GM12878 (cell line): Measurements from ENCODE around the gene ARAP2. TPM values are rescaled to one million over a fixed set of nuclear protein-coding genes. Genes with fewer than 3 reads are reported as not detected.

Experiments used
- BHLHE40 ChIP-seq, 2 experiments: fragments of 450-650 bp in 1 of 2; IDR thresholded peaks; 2 replicates each; pipeline ENCODE4 v1.6.1; 2011 to 2017; ENCODE audit warnings: low read depth in 2 of 2, borderline replicate concordance in 1 of 2, improper control_type of control experiment in 1 of 2, low read length in 1 of 2, mild to moderate bottlenecking in 1 of 2
- CEBPB ChIP-seq, 2 experiments: fragments of 150-350 bp in 1 of 2; IDR thresholded peaks; 2 replicates each; pipeline ENCODE4 v1.6.1; 2012 to 2014; ENCODE audit warnings: low read depth in 2 of 2, low read length in 2 of 2, borderline replicate concordance in 1 of 2, inconsistent platforms in 1 of 2
- FOS ChIP-seq: IDR thresholded peaks from 3 replicates; pipeline ENCODE4 v1.6.1; 2011; ENCODE audit warnings: borderline replicate concordance; ENCODE audit not compliant: insufficient read length; ENCODE audit errors: extremely low read depth
- FOXM1 ChIP-seq: IDR thresholded peaks from 2 replicates; pipeline ENCODE4 v1.6.1; 2012; ENCODE audit warnings: low read depth, mild to moderate bottlenecking, inconsistent platforms, low read length, moderate library complexity
- GATAD2B ChIP-seq: fragments of 450-650 bp; conservative IDR thresholded peaks from 2 replicates; pipeline ENCODE4 v1.6.1; 2017; ENCODE audit warnings: low read depth, mild to moderate bottlenecking, moderate library complexity
- HCFC1 ChIP-seq: fragments of 150-350 bp; IDR thresholded peaks from 2 replicates; pipeline ENCODE4 v1.6.1; 2014; ENCODE audit warnings: low read length
- HDGF ChIP-seq: fragments of 450-650 bp; IDR thresholded peaks from 2 replicates; pipeline ENCODE4 v1.6.1; 2016; ENCODE audit warnings: antibody characterized with exemption
- MTA3 ChIP-seq: IDR thresholded peaks from 2 replicates; pipeline ENCODE4 v1.6.1; 2012; ENCODE audit warnings: low read length, inconsistent platforms, borderline replicate concordance
- PAX5 ChIP-seq: IDR thresholded peaks from 2 replicates; pipeline ENCODE4 v1.6.1; 2011; ENCODE audit warnings: low read depth, low read length, borderline replicate concordance
- PML ChIP-seq: IDR thresholded peaks from 2 replicates; pipeline ENCODE4 v1.6.1; 2012; ENCODE audit warnings: low read length, inconsistent platforms
- RELA ChIP-seq: fragments of 450-650 bp; IDR thresholded peaks from 2 replicates; pipeline ENCODE4 v1.8.0; 2014; ENCODE audit warnings: borderline replicate concordance; ENCODE audit not compliant: partially characterized antibody
- SMAD1 ChIP-seq: fragments of 450-650 bp; IDR thresholded peaks from 2 replicates; pipeline ENCODE4 v1.6.1; 2018; ENCODE audit warnings: mild to moderate bottlenecking, low read depth; ENCODE audit not compliant: partially characterized antibody
- ZNF217 ChIP-seq: fragments of 450-650 bp; IDR thresholded peaks from 2 replicates; pipeline ENCODE4 v1.6.1; 2017; ENCODE audit warnings: antibody characterized with exemption, mild to moderate bottlenecking
- ZNF274 ChIP-seq: IDR thresholded peaks from one replicate; pipeline ENCODE4 v1.8.0; 2011; ENCODE audit not compliant: insufficient read length, insufficient read depth
- polyA plus RNA-seq, 11 experiments: library from polyadenylated mRNA; depleted of rRNA in 4 of 11; unstranded in 6 of 11; stranded (reverse) in 5 of 11; fragments of >200 nt; fragmentation: Nextera tagmentation in 4 of 11; fragmentation: Illumina TruSeq in 1 of 11; extraction: Ambion mirVana in 4 of 11; extraction: Trizol in 1 of 11; gene quantifications; 1 replicate in 1 of 11; 2 replicates in 10 of 11; pipeline versions ENCODE4 v1.2.1 to v1.2.3, GENCODE V29; 2011 to 2016; ENCODE audit warnings: inconsistent platforms in 2 of 11, missing spikeins in 2 of 11, low read depth in 1 of 11
- total RNA-seq, 4 experiments: library from RNA; depleted of rRNA in 3 of 4; stranded (reverse); fragments of >200 nt in 3 of 4; fragmentation: Illumina TruSeq in 1 of 4; extraction: Trizol in 1 of 4; gene quantifications; 2 replicates each; pipeline versions ENCODE4 v1.2.1 to v1.2.3, GENCODE V29; 2013 to 2021
- TF ChIP-seq, protein P1 (sequence below), 3 experiments: IDR thresholded peaks in 2 of 3; conservative IDR thresholded peaks in 1 of 3; 2 replicates each; pipeline ENCODE4 v1.5.1; 2011; ENCODE audit warnings: low read depth in 3 of 3, low read length in 3 of 3, mild to moderate bottlenecking in 3 of 3, control low read depth in 2 of 3, moderate library complexity in 2 of 3, inconsistent platforms in 1 of 3, mixed read lengths in 1 of 3; ENCODE audit not compliant: control insufficient read depth in 2 of 3, insufficient read depth in 1 of 3; ENCODE audit errors: extremely low read depth in 1 of 3
- TF ChIP-seq, protein P2 (sequence below): fragments of 450-650 bp; IDR thresholded peaks from 2 replicates; pipeline ENCODE4 v1.6.1; 2017; ENCODE audit warnings: low read depth, mild to moderate bottlenecking, moderate library complexity
- TF ChIP-seq, protein P3 (sequence below): fragments of 450-650 bp; IDR thresholded peaks from 2 replicates; pipeline ENCODE4 v1.6.1; 2016; ENCODE audit warnings: mild to moderate bottlenecking
- TF ChIP-seq, protein P4 (sequence below): fragments of 450-650 bp; IDR thresholded peaks from 2 replicates; pipeline ENCODE4 v1.6.1; 2017; ENCODE audit warnings: mild to moderate bottlenecking, moderate library complexity
- TF ChIP-seq, protein P5 (sequence below): fragments of 450-650 bp; IDR thresholded peaks from 2 replicates; pipeline ENCODE4 v1.6.1; 2018; ENCODE audit warnings: borderline replicate concordance, mild to moderate bottlenecking; ENCODE audit not compliant: partially characterized antibody

The ARAP2 gene
- total and polyA plus RNA-seq, 10 of the 15 experiments (the other 5 are each of a cell fraction or from before 2014, with no cell fraction given), result 5.4 to 36.1 (median 12.2) TPM

DNA sequence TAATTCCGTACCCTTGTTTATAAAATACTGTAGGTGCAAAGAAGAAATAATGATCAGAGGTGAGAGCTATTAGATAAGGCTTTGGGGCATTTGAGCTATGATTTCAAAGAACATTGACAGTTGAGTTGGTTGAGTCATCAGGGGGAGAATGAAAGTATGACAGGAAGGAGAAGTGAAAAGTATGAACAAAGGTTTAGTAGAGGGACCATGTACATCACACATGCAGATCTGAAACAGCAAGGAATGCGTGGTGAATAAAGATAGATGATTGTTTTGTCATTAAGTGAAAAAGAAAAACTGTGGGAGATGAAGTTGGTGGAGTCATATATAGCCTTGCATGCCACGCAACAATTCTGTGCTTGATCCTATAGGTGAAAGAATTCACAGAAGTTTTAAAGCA, 163.1 kb downstream of the ARAP2 start (continued):
- TF ChIP-seq, protein P1, sequence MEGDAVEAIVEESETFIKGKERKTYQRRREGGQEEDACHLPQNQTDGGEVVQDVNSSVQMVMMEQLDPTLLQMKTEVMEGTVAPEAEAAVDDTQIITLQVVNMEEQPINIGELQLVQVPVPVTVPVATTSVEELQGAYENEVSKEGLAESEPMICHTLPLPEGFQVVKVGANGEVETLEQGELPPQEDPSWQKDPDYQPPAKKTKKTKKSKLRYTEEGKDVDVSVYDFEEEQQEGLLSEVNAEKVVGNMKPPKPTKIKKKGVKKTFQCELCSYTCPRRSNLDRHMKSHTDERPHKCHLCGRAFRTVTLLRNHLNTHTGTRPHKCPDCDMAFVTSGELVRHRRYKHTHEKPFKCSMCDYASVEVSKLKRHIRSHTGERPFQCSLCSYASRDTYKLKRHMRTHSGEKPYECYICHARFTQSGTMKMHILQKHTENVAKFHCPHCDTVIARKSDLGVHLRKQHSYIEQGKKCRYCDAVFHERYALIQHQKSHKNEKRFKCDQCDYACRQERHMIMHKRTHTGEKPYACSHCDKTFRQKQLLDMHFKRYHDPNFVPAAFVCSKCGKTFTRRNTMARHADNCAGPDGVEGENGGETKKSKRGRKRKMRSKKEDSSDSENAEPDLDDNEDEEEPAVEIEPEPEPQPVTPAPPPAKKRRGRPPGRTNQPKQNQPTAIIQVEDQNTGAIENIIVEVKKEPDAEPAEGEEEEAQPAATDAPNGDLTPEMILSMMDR (IDR thresholded peaks at IDR 0.05 in 2 of 3, conservative IDR thresholded peaks at IDR 0.05 in 1 of 3; ENCODE audit: control insufficient read depth in 2 of 3, extremely low read depth in 1 of 3, insufficient read depth in 1 of 3, low read depth in 3 of 3, low read length in 3 of 3), result no peak
- TF ChIP-seq ZNF274 (no peak), BHLHE40 (IDR thresholded peaks at IDR 0.05; ENCODE audit: borderline replicate concordance in 1 of 2, low read depth in 2 of 2, low read length in 1 of 2) (peak in 1 of 2 experiments; percentile 36; a peak in 1 of 4 replicates), HCFC1 (no peak), HDGF (no peak), PAX5 (peak; percentile 34; the same call in 1 of the 2 replicates), FOS (no peak), GATAD2B (no peak), FOXM1 (peak; percentile 82; the same call in 1 of the 2 replicates), MTA3 (no peak), CEBPB (IDR thresholded peaks at IDR 0.05; ENCODE audit: borderline replicate concordance in 1 of 2, low read depth in 2 of 2, low read length in 2 of 2) (no peak), PML (no peak), SMAD1 (no peak), RELA (no peak), ZNF217 (peak; percentile 66; the same call in 1 of the 2 replicates)
- TF ChIP-seq, protein P2, sequence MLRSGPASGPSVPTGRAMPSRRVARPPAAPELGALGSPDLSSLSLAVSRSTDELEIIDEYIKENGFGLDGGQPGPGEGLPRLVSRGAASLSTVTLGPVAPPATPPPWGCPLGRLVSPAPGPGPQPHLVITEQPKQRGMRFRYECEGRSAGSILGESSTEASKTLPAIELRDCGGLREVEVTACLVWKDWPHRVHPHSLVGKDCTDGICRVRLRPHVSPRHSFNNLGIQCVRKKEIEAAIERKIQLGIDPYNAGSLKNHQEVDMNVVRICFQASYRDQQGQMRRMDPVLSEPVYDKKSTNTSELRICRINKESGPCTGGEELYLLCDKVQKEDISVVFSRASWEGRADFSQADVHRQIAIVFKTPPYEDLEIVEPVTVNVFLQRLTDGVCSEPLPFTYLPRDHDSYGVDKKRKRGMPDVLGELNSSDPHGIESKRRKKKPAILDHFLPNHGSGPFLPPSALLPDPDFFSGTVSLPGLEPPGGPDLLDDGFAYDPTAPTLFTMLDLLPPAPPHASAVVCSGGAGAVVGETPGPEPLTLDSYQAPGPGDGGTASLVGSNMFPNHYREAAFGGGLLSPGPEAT, result peak; percentile 83
- TF ChIP-seq, protein P3, sequence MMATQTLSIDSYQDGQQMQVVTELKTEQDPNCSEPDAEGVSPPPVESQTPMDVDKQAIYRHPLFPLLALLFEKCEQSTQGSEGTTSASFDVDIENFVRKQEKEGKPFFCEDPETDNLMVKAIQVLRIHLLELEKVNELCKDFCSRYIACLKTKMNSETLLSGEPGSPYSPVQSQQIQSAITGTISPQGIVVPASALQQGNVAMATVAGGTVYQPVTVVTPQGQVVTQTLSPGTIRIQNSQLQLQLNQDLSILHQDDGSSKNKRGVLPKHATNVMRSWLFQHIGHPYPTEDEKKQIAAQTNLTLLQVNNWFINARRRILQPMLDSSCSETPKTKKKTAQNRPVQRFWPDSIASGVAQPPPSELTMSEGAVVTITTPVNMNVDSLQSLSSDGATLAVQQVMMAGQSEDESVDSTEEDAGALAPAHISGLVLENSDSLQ, result no peak; the same call in 1 of the 2 replicates
- TF ChIP-seq, protein P4, sequence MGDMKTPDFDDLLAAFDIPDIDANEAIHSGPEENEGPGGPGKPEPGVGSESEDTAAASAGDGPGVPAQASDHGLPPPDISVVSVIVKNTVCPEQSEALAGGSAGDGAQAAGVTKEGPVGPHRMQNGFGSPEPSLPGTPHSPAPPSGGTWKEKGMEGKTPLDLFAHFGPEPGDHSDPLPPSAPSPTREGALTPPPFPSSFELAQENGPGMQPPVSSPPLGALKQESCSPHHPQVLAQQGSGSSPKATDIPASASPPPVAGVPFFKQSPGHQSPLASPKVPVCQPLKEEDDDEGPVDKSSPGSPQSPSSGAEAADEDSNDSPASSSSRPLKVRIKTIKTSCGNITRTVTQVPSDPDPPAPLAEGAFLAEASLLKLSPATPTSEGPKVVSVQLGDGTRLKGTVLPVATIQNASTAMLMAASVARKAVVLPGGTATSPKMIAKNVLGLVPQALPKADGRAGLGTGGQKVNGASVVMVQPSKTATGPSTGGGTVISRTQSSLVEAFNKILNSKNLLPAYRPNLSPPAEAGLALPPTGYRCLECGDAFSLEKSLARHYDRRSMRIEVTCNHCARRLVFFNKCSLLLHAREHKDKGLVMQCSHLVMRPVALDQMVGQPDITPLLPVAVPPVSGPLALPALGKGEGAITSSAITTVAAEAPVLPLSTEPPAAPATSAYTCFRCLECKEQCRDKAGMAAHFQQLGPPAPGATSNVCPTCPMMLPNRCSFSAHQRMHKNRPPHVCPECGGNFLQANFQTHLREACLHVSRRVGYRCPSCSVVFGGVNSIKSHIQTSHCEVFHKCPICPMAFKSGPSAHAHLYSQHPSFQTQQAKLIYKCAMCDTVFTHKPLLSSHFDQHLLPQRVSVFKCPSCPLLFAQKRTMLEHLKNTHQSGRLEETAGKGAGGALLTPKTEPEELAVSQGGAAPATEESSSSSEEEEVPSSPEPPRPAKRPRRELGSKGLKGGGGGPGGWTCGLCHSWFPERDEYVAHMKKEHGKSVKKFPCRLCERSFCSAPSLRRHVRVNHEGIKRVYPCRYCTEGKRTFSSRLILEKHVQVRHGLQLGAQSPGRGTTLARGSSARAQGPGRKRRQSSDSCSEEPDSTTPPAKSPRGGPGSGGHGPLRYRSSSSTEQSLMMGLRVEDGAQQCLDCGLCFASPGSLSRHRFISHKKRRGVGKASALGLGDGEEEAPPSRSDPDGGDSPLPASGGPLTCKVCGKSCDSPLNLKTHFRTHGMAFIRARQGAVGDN, result peak; percentile 32; the same call in 1 of the 2 replicates
- TF ChIP-seq, protein P5, sequence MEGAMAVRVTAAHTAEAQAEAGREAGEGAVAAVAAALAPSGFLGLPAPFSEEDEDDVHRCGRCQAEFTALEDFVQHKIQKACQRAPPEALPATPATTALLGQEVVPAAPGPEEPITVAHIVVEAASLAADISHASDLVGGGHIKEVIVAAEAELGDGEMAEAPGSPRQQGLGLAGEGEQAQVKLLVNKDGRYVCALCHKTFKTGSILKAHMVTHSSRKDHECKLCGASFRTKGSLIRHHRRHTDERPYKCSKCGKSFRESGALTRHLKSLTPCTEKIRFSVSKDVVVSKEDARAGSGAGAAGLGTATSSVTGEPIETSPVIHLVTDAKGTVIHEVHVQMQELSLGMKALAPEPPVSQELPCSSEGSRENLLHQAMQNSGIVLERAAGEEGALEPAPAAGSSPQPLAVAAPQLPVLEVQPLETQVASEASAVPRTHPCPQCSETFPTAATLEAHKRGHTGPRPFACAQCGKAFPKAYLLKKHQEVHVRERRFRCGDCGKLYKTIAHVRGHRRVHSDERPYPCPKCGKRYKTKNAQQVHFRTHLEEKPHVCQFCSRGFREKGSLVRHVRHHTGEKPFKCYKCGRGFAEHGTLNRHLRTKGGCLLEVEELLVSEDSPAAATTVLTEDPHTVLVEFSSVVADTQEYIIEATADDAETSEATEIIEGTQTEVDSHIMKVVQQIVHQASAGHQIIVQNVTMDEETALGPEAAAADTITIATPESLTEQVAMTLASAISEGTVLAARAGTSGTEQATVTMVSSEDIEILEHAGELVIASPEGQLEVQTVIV, result no peak
